Fibroblast of peridontal ligament (primary cell): ENCODE results near the gene TNFRSF11A.
A peak's percentile ranks its signal among the peaks of the same experiment; 100 is the strongest.

Experiments
- DNase-seq: peaks from one replicate; pipeline ENCODE4 v3.0.0-alpha.2; 2010; ENCODE audit errors: extremely low read depth

The TNFRSF11A gene

GRCh38 chr18:62324917-62325805 lies at the start of gene TNFRSF11A:
Gene TNFRSF11A, plus strand, starts transcription at chr18:62325310. Its CDS starts 43 bp downstream, at chr18:62325353.
- no peak for DNase-seq

- peak; percentile 5 for DNase-seq
These were observed 48.1 kb upstream of the TNFRSF11A start for GRCh38 chr18:62277045-62277444.

GRCh38 chr18:62279561-62279960 lies 45.5 kb upstream of the TNFRSF11A start:
- no peak for DNase-seq

GRCh38 chr18:62280058-62280457 lies 45.1 kb upstream of the TNFRSF11A start:
- DNase-seq, result no peak

- no peak for DNase-seq
These were observed 44.3 kb upstream of the TNFRSF11A start for GRCh38 chr18:62280786-62281185.

GRCh38 chr18:62281684-62282083 lies 43.4 kb upstream of the TNFRSF11A start:
- peak; percentile 84 for DNase-seq

- DNase-seq, result peak; percentile 87
These were observed 42.9 kb upstream of the TNFRSF11A start for GRCh38 chr18:62282188-62282629.

- no peak for DNase-seq
These were observed 40.5 kb upstream of the TNFRSF11A start for GRCh38 chr18:62284637-62285036.

GRCh38 chr18:62285281-62285680 lies 39.8 kb upstream of the TNFRSF11A start:
- DNase-seq, result no peak

- no peak for DNase-seq
These were observed 37.1 kb upstream of the TNFRSF11A start for GRCh38 chr18:62287781-62288664.

- no peak for DNase-seq
These were observed 36.5 kb upstream of the TNFRSF11A start for GRCh38 chr18:62288665-62289008.

GRCh38 chr18:62289047-62289446 lies 36.1 kb upstream of the TNFRSF11A start:
- DNase-seq, result no peak

GRCh38 chr18:62294073-62294472 lies 31.0 kb upstream of the TNFRSF11A start:
- DNase-seq, result no peak

GRCh38 chr18:62300359-62300963 lies 24.6 kb upstream of the TNFRSF11A start:
- no peak for DNase-seq

GRCh38 chr18:62301322-62301721 lies 23.8 kb upstream of the TNFRSF11A start:
- DNase-seq, result no peak

- DNase-seq, result no peak
These were observed 12.3 kb upstream of the TNFRSF11A start for GRCh38 chr18:62312851-62313250.

- DNase-seq, result no peak
These were observed 6.6 kb upstream of the TNFRSF11A start for GRCh38 chr18:62318228-62319180.

- no peak for DNase-seq
These were observed 3.9 kb upstream of the TNFRSF11A start for GRCh38 chr18:62321201-62321600.

GRCh38 chr18:62323483-62324180 lies 1.5 kb upstream of the TNFRSF11A start:
- DNase-seq, result no peak

GRCh38 chr18:62324181-62324828 lies 805 bp upstream of the TNFRSF11A start:
- DNase-seq, result no peak
